Gastroesophageal sphincter (tissue), 4 donors: ENCODE data around the gene RPL19. TPM values are rescaled to one million over a fixed set of nuclear protein-coding genes. Genes with fewer than 3 reads are reported as not detected.

ENCODE experiments used
- ATAC-seq: fragments of 150-250 bp; one replicate; pipeline ENCODE4 v1.9.1; 2016; ENCODE audit warnings: mild to moderate bottlenecking, moderate library complexity
- H3K27ac ChIP-seq, 4 donors: fragments of 200-600 bp; sonication (generic) in 3 of 4; 1 replicate in 3 of 4; 2 replicates in 1 of 4; pipeline ENCODE4 v1.5.1; 2016 to 2019
- H3K27me3 ChIP-seq: fragments of 200-600 bp; sonication (generic); one replicate; pipeline ENCODE4 v1.5.1; 2019
- H3K36me3 ChIP-seq, 2 donors: fragments of 200-600 bp; sonication (generic); one replicate each; pipeline ENCODE4 v1.5.1; 2019; ENCODE audit warnings: control low read depth in 1 of 2
- H3K4me1 ChIP-seq, 3 donors: fragments of 200-600 bp; sonication (generic); 1 replicate in 2 of 3; 2 replicates in 1 of 3; pipeline ENCODE4 v1.5.1; 2016 to 2019; ENCODE audit warnings: control low read depth in 2 of 3
- H3K4me3 ChIP-seq, 2 donors: fragments of 200-600 bp; sonication (generic); one replicate each; pipeline ENCODE4 v1.5.1; 2019; ENCODE audit warnings: mild to moderate bottlenecking in 1 of 2, moderate library complexity in 1 of 2
- H3K9me3 ChIP-seq, 3 donors: fragments of 200-600 bp; sonication (generic); one replicate each; pipeline ENCODE4 v1.5.1; 2017 to 2019; ENCODE audit warnings: control low read depth in 2 of 3
- CTCF ChIP-seq, 4 experiments: fragments of 200-600 bp in 2 of 4; fragments of 450-650 bp in 2 of 4; sonication (generic) in 1 of 4; IDR thresholded peaks; one replicate each; pipeline ENCODE4 v1.5.1; 2017 to 2019; ENCODE audit warnings: antibody characterized with exemption in 4 of 4, mild to moderate bottlenecking in 2 of 4, moderate library complexity in 2 of 4
- EP300 ChIP-seq: sonication (generic); formaldehyde crosslinking; IDR thresholded peaks from one replicate; pipeline ENCODE4 v1.6.1; 2017; ENCODE audit warnings: antibody characterized with exemption, mild to moderate bottlenecking
- POLR2A ChIP-seq, 2 donors: fragments of 450-650 bp; IDR thresholded peaks; one replicate each; pipeline ENCODE4 v1.6.1; 2017; ENCODE audit warnings: antibody characterized with exemption in 2 of 2, mild to moderate bottlenecking in 2 of 2, moderate library complexity in 1 of 2
- POLR2AphosphoS5 ChIP-seq: sonication (generic); formaldehyde crosslinking; IDR thresholded peaks from one replicate; pipeline ENCODE4 v1.6.1; 2017; ENCODE audit warnings: antibody characterized with exemption
- WGBS, 2 donors: methylation state at CpG; one replicate each; pipeline ENCODE4 v1.1.5; 2018; ENCODE audit warnings: low coverage in 1 of 2; 5-methylcytosine and 5-hydroxymethylcytosine counted together
- total RNA-seq, 4 donors: library from RNA; depleted of rRNA; stranded (reverse); fragments of >200 nt; gene quantifications; one replicate each; pipeline ENCODE4 v1.1.0, GENCODE V29; 2016

RPL19 gene
- total RNA-seq, 4 donors from 2014 or later, result 1,562 to 3,160 (median 2,477) TPM

GRCh38 chr17:39183720-39184119 is 16.4 kb upstream of the RPL19 start:
- Histone ChIP-seq H3K27me3 (no peaks in the 10 kb centered on the region), H3K27ac (no peak overlapping the region), H3K4me1 (no peaks in the 10 kb centered on the region), H3K4me3 (no peak overlapping the region), H3K9me3 (no peaks in the 10 kb centered on the region), H3K36me3 (peaks cover 0 to 99% of the 10 kb centered on the region in 2 donors)
- no peak for ATAC-seq
- 40 to 72% methylated on average over 1 to 5 of the region's 10 CpGs for WGBS, 2 donors
- TF ChIP-seq POLR2A (IDR thresholded peaks at IDR 0.05), result no peak
- TF ChIP-seq EP300, result no peak
- no peak for TF ChIP-seq POLR2AphosphoS5
- no peak for TF ChIP-seq CTCF (IDR thresholded peaks at IDR 0.05)

- TF ChIP-seq EP300 (no peak), POLR2AphosphoS5 (no peak), CTCF (IDR thresholded peaks at IDR 0.05) (no peak), POLR2A (IDR thresholded peaks at IDR 0.05) (no peak)
- H3K27me3 ChIP-seq, result no peaks in the 10 kb centered on the region
- H3K36me3 ChIP-seq, result peaks cover 0 to 99% of the 10 kb centered on the region in 2 donors
- WGBS, 2 donors, result no CpG with 5 or more reads among the region's 15 CpGs
- no peaks in the 10 kb centered on the region for H3K9me3 ChIP-seq
- no peak overlapping the region for H3K4me3 ChIP-seq
- H3K27ac ChIP-seq, result no peak overlapping the region
- no peaks in the 10 kb centered on the region for H3K4me1 ChIP-seq
- ATAC-seq, result no peak
Measured at GRCh38 chr17:39186481-39187002, 13.5 kb upstream of the RPL19 start.

- H3K27ac ChIP-seq, result no peak overlapping the region
- H3K27me3 ChIP-seq, result no peaks in the 10 kb centered on the region
- H3K9me3 ChIP-seq, result no peaks in the 10 kb centered on the region
- no peak overlapping the region for H3K4me3 ChIP-seq
- peaks cover 0 to 99% of the 10 kb centered on the region in 2 donors for H3K36me3 ChIP-seq
- 91 to 100% methylated on average over 1 to 4 of the region's 9 CpGs for WGBS, 2 donors
- no peak for ATAC-seq
- TF ChIP-seq POLR2A (IDR thresholded peaks at IDR 0.05), result no peak
- TF ChIP-seq POLR2AphosphoS5, result no peak
- TF ChIP-seq CTCF (IDR thresholded peaks at IDR 0.05), result no peak
- no peak for TF ChIP-seq EP300
- H3K4me1 ChIP-seq, result no peaks in the 10 kb centered on the region
Measured at GRCh38 chr17:39187152-39187830, 12.8 kb upstream of the RPL19 start.

- Histone ChIP-seq H3K9me3 (no peaks in the 10 kb centered on the region), H3K27ac (no peak overlapping the region), H3K27me3 (no peaks in the 10 kb centered on the region), H3K4me3 (no peak overlapping the region), H3K36me3 (peaks cover 0 to 76% of the 10 kb centered on the region in 2 donors), H3K4me1 (peaks cover 0 to 38% (median 10%) of the 10 kb centered on the region in 3 donors)
- WGBS, 2 donors, result 67 to 94% methylated on average over 1 to 7 of the region's 9 CpGs
- no peak for ATAC-seq
- no peak for TF ChIP-seq POLR2A (IDR thresholded peaks at IDR 0.05)
- no peak for TF ChIP-seq CTCF (IDR thresholded peaks at IDR 0.05)
- TF ChIP-seq EP300, result no peak
- TF ChIP-seq POLR2AphosphoS5, result no peak
Measured at GRCh38 chr17:39191750-39192510, 8.2 kb upstream of the RPL19 start.
